ENCODE measurements around the gene IL5.

- TF ChIP-seq POLR2A (IDR thresholded peaks at IDR 0.05; ENCODE audit: low read length) (no peak), GATA1 (IDR thresholded peaks at IDR 0.05; ENCODE audit: low read depth, low read length) (no peak)
These were observed 14.3 kb downstream of the IL5 start for GRCh38 chr5:132528866-132529634.
